Fibroblast of pulmonary artery (primary cell): ENCODE data around the gene HTR6.
A peak's percentile ranks its signal among the peaks of the same experiment; 100 is the strongest.

Experiments used
- DNase-seq: peaks from one replicate; pipeline ENCODE4 v3.0.0-alpha.2; 2010; ENCODE audit warnings: low read depth
- H3K4me3 ChIP-seq: replicated peaks from 2 replicates; pipeline ENCODE4 v1.5.1; 2011; ENCODE audit warnings: low read depth, mild to moderate bottlenecking, control low read depth, low read length, moderate library complexity
- TF ChIP-seq, protein P1 (sequence below): IDR thresholded peaks from 2 replicates; pipeline ENCODE4 v1.5.1; 2011; ENCODE audit warnings: mild to moderate bottlenecking, control low read depth, low read length, inconsistent platforms; ENCODE audit errors: missing control alignments

The HTR6 gene

GRCh38 chr1:19645411-19646251 is 19.0 kb upstream of the HTR6 start:
- TF ChIP-seq, protein P1, sequence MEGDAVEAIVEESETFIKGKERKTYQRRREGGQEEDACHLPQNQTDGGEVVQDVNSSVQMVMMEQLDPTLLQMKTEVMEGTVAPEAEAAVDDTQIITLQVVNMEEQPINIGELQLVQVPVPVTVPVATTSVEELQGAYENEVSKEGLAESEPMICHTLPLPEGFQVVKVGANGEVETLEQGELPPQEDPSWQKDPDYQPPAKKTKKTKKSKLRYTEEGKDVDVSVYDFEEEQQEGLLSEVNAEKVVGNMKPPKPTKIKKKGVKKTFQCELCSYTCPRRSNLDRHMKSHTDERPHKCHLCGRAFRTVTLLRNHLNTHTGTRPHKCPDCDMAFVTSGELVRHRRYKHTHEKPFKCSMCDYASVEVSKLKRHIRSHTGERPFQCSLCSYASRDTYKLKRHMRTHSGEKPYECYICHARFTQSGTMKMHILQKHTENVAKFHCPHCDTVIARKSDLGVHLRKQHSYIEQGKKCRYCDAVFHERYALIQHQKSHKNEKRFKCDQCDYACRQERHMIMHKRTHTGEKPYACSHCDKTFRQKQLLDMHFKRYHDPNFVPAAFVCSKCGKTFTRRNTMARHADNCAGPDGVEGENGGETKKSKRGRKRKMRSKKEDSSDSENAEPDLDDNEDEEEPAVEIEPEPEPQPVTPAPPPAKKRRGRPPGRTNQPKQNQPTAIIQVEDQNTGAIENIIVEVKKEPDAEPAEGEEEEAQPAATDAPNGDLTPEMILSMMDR, result no peak
- DNase-seq, result no peak
- H3K4me3 ChIP-seq, result peak overlapping the region; percentile 77

GRCh38 chr1:19646377-19647319 is 18.0 kb upstream of the HTR6 start:
- no peak for DNase-seq
- H3K4me3 ChIP-seq, result peak overlapping the region; percentile 77
- TF ChIP-seq, protein P1, result no peak

DNA sequence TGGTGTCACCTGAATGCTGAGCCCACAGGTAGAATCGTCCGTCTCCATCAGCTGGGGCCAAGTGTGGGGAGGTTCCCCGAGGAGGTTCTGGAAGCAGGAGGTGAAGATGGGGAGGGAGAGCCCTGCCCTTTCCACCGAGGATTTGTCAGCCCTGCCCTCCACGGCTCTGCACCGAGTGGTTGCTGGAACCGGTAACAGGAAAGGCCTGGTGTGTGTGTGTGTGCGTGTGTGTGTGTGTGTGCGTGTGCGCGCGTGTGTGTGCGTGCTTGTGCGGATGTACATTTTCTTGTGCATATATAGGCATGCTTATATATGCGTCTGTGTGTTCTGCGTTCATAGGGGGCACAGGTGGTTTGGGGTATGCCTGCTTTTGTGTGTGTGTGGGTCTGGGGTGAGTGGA is 17.0 kb upstream of the HTR6 start:
- H3K4me3 ChIP-seq, result no peak overlapping the region
- TF ChIP-seq, protein P1, result no peak
- DNase-seq, result no peak

DNA sequence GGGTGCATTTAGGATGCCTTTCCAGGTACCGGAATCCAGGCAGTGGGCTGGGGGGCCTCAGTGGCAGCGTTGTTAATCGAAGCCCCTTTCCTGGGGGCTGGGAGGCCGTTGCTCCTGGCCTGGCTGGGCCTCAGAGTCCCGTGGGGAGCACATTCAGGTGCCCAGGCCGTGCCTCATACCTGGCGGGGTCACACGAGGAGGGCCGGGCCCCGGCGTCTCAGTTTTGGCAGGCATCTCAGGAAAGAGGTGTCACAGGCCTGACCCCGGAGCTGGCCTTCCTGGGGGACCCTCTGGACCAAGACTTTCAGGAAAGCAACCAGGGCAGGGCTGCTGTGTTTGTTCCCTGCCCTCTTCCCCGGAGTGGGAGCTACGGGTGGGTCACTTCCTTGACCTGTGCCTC is 16.4 kb upstream of the HTR6 start:
- TF ChIP-seq, protein P1, result no peak

DNA sequence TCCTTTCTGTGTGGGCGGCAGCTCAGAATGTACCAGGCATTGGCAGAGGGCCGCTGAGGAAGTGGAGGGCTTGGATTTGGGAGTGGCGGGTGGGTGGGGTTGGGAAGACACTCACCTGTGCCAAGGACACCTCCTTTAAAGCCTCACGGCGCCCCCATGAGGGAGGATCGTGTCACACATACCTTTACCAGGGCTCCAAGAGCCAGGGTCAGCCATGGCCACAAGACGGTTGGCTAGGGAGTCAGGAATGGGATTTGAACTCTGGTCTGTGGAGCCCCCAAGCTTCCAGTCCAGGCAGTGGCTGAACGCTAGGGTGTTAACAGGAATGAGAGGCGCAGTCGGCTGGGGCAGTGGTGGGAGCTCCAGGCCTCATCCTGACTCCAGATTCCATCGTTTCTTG is 16.0 kb upstream of the HTR6 start:
- no peak overlapping the region for H3K4me3 ChIP-seq
- TF ChIP-seq, protein P1, result peak; percentile 21
- peak; percentile 35 for DNase-seq

More for the DNA sequence above, 16.4 kb upstream of the HTR6 start:
- no peak overlapping the region for H3K4me3 ChIP-seq
- DNase-seq, result no peak

GRCh38 chr1:19650416-19651140 is 14.1 kb upstream of the HTR6 start:
- DNase-seq, result no peak
- TF ChIP-seq, protein P1, result no peak
- no peak overlapping the region for H3K4me3 ChIP-seq
